PFSK-1 (cell line): ENCODE measurements around the gene RALY.

Experiments used
- POLR2AphosphoS5 ChIP-seq: IDR thresholded peaks from 2 replicates; pipeline ENCODE4 v1.6.1; 2012; ENCODE audit warnings: low read depth, mild to moderate bottlenecking, control low read depth, low read length, moderate library complexity
- SIN3A ChIP-seq: IDR thresholded peaks from 2 replicates; pipeline ENCODE4 v1.6.1; 2012; ENCODE audit warnings: mild to moderate bottlenecking, low read length, moderate library complexity, borderline replicate concordance; ENCODE audit not compliant: insufficient read depth
- TAF1 ChIP-seq: IDR thresholded peaks from 2 replicates; pipeline ENCODE4 v1.6.1; 2012; ENCODE audit warnings: low read length, control low read depth, borderline replicate concordance; ENCODE audit not compliant: insufficient read depth

GRCh38 chr20:34049389-34049788 lies 55.7 kb downstream of the RALY start:
- TF ChIP-seq POLR2AphosphoS5 (no peak), TAF1 (no peak), SIN3A (no peak)
